DMS153 (cell line): ENCODE results near the gene EIF4G1.
"Not testable (repeated sequence)": the region's sequence is repeated elsewhere in the genome, so short reads cannot be mapped to it uniquely, and the experiment has no call there.

Experiments used
- DNase-seq: peaks from one replicate; lab custom pipeline; 2025; lab: John Stamatoyannopoulos, UW

The EIF4G1 gene

DNA sequence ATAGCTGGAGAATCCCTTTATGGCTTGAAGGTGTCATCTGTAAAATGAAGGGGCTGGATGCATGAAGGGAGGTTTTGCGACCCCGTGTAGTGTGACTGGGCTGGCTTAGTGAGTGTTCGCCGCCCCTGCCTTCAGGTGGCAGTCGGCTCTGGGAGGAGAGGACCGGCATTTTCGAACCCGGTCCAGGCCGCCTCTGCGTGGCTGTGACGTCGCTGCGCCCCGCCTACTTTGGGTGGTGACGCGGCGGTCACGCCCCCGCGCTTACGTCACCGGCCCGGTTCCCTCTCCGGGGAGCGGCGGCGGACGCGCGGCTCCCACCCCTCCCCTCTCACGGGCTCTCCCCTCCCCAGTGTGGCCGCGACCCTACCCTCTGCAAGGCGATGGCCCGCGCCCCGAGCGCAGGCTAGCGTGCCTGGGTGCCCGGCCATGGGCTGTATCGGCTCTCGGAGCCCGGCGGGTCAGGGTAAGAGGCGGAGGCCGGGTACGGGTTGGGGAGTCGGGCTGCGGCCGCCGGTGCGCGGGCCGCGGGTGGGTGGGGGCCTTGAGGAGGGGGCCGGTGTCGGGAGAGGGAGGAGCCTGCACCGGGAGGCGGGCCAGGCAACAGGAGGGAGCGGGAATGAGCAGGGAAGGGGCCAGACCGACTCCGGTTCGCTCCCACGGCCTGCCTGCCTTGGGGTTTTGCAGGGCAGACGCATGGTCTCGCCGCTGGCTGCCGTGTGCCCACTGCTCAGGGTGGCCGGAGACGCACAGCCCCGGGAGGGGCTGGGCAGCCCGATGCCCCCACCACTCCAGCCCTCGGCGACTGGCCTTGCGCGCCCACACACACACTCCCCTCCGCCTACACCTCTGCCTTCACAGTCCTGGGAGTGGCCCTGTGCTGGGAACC is 21.5 kb downstream of the EIF4G1 start:
- peak; percentile 38 for DNase-seq

GRCh38 chr3:184336547-184337398 is 22.4 kb downstream of the EIF4G1 start:
- peak; percentile 48 for DNase-seq

DNA sequence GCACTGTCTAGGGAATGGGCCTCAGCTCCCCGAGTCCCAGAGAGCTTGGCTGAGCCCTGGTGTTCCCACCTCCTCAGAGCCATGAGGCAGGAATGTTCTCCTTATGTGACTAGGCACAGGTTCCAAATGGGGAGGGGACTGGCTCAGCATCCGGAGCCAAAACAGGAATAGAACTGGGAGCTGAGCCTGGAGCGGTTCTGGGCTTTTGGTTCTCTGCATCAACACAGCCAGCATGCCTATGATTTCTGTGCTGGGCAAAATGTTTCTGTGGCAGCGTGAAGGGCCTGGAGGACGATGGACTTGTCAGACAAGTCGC is 23.0 kb downstream of the EIF4G1 start, which contains the start of gene FAM131A:
TSS of gene FAM131A (plus strand) at position 202 of the 316 bp plus-strand sequence. CDS start at position 233, 31 bp downstream.
- no peak for DNase-seq

GRCh38 chr3:184337981-184338380 is 23.6 kb downstream of the EIF4G1 start:
- DNase-seq = no peak

DNA sequence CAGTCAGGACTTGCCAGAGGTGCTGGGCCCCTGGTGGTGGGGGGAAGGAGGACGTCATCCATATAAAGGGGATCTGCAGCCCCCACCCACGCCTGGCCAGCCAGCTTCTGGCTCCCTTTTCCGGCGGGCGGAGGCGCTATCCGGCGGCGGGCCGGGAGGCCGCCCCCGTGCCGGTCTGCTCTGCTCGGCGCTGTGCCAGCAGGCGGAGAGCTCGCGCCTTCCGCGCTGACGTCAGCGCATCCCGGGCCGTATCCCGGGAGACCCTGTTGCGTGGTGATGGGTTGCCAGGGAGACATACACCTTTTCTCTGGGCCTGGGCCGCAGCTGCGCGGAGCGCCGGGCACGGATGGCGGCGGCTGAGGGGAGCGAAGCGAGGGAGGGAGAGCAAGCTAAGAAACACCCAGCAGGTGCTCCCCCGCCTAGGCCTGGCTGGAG is 24.1 kb downstream of the EIF4G1 start:
- DNase-seq = peak; percentile 91

DNA sequence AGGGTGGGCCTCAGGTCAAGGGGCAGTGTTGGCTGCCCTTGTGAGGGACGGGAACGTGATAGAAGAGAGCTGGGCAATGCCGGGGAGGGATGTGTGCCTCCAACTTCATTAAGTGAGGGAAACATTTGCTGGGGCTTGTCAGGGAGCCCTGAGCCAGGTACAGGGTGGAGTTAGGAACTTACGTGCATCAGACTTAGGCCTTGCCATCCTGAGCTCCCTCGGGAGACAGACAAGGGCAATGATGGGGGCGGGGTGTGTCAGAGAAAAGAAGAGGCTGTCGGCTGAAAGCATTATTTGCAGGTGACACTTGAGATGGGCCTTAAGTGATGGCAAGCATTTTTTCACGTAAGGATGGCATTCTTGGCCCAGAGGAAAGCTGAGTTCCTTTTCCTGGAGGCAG is 24.6 kb downstream of the EIF4G1 start:
- DNase-seq = peak; percentile 48

GRCh38 chr3:184339451-184340135 is 25.2 kb downstream of the EIF4G1 start:
- not testable (repeated sequence) for DNase-seq

DNA sequence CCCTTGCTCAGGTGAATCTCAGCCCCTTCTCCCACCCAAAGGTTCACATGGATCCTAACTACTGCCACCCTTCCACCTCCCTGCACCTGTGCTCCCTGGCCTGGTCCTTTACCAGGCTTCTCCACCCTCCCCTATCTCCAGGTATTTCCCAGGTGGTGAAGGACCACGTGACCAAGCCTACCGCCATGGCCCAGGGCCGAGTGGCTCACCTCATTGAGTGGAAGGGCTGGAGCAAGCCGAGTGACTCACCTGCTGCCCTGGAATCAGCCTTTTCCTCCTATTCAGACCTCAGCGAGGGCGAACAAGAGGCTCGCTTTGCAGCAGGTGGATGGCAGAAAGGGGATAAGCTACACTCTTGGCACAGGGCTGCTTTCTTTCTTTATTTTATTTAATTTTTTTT is 27.5 kb downstream of the EIF4G1 start:
- DNase-seq = no peak

DNA sequence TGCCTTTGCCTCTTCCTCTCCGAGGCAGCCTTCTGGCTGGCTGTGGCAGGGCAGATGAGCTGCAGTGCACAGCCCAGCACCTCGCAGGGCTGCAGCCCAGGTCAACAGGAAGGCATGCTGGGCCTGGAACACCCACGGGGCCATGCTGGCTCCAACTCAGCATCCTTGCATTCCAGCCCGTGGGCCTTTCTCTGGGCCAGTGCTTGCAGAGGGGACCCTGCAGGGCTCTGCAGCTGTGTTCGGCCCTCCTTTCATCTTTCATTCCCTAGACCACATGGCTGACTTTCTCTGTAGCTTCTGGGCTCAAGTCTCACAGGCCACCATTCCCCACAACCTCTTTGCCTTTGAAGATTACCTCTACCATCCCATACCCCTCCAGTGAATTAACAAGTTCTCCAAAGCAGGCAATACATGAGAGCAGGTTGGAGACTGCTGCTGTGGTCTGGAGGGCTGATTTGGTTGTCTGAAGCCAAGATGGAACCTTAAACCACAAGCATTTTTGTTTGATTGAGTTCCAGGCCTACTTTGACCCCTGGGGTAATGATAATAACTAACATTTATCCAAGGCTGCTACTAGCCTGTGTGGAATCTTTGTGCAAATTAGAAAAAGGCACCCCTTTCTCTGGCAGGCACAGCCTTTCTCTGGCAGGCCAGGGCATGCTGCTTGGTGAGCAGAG is 28.9 kb downstream of the EIF4G1 start:
- DNase-seq = no peak

DNA sequence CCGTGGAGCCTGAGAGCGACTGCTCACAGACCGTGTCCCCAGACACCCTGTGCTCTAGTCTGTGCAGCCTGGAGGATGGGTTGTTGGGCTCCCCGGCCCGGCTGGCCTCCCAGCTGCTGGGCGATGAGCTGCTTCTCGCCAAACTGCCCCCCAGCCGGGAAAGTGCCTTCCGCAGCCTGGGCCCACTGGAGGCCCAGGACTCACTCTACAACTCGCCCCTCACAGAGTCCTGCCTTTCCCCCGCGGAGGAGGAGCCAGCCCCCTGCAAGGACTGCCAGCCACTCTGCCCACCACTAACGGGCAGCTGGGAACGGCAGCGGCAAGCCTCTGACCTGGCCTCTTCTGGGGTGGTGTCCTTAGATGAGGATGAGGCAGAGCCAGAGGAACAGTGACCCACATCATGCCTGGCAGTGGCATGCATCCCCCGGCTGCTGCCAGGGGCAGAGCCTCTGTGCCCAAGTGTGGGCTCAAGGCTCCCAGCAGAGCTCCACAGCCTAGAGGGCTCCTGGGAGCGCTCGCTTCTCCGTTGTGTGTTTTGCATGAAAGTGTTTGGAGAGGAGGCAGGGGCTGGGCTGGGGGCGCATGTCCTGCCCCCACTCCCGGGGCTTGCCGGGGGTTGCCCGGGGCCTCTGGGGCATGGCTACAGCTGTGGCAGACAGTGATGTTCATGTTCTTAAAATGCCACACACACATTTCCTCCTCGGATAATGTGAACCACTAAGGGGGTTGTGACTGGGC is 30.3 kb downstream of the EIF4G1 start:
- no peak for DNase-seq

DNA sequence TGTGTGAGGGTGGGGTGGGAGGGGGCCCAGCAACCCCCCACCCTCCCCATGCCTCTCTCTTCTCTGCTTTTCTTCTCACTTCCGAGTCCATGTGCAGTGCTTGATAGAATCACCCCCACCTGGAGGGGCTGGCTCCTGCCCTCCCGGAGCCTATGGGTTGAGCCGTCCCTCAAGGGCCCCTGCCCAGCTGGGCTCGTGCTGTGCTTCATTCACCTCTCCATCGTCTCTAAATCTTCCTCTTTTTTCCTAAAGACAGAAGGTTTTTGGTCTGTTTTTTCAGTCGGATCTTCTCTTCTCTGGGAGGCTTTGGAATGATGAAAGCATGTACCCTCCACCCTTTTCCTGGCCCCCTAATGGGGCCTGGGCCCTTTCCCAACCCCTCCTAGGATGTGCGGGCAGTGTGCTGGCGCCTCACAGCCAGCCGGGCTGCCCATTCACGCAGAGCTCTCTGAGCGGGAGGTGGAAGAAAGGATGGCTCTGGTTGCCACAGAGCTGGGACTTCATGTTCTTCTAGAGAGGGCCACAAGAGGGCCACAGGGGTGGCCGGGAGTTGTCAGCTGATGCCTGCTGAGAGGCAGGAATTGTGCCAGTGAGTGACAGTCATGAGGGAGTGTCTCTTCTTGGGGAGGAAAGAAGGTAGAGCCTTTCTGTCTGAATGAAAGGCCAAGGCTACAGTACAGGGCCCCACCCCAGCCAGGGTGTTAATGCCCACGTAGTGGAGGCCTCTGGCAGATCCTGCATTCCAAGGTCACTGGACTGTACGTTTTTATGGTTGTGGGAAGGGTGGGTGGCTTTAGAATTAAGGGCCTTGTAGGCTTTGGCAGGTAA is 31.1 kb downstream of the EIF4G1 start:
- DNase-seq = peak; percentile 66

- no peak for DNase-seq
Observed at GRCh38 chr3:184346480-184347190, 32.2 kb downstream of the EIF4G1 start.

- DNase-seq = no peak
Observed at GRCh38 chr3:184347321-184348056, 33.1 kb downstream of the EIF4G1 start.

DNA sequence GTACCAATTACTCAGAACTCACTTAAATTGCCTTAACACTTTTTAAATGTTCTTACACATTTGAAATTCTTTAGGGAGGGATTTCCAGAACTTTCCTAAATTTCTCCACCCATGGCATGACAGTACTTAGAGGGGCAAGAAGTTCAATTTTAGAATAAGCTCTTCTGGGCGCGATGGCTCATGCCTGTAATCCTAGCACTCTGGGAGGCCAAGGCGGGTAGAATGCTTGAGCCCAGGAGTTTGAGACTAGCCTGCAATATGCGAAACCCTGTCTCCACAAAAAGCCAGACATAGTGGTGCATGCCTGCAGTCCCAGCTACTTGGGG is 33.6 kb downstream of the EIF4G1 start:
- no peak for DNase-seq

GRCh38 chr3:184349563-184350470 is 35.4 kb downstream of the EIF4G1 start:
- DNase-seq = no peak

DNA sequence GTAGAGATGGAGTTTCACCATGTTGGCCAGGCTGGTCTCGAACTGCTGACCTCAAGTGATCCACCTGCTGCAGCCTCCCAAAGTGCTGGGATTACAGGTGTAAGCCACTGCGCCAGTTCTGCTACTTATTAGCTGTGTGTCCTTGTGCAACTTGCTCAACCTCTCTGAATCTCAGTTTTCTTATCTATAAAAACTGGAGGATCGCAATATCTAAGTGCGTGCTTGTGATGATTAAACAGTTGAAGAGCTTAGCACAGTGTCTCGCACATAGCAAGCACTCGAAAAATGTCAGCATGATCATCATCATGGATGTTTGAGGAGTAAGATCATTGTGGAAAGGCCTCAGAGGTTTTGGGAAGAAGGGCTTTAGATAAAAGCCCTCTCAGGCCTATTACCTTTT is 36.2 kb downstream of the EIF4G1 start:
- no peak for DNase-seq

DNA sequence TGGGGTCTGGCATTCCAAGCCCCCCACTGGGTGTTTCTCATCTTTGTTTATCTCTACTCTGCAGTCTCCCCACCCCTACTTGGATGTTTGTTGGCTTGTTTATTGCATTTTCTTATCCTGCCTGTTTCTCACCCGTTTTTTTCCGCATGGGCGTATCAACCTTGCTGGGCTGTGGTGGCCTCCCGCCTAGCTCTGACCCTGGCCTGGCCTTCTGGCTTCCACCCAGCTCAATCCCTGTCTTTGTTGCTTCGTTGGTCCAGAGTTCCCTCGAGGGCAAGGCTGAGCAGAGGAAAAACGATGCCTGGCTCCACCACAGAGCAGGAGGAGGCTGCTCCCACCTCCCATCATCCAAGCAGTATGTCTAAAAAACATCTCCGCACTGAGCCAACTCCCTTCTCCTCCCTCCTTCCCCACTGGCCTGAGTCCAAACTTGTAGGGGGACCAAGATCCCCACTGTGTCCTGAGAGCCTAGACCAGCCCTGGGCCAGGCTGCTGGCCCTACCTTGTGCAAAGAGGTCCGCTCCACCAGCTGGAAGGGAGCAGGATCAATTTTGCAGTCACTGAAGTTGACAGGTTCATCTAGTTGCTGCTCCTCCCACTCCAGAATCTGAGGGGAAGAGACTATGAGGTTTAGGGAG is 37.2 kb downstream of the EIF4G1 start:
- DNase-seq = no peak
